Epidermal melanocyte (primary cell): ENCODE results near the gene DSG3.

Source experiments
- DNase-seq: peaks from one replicate; pipeline ENCODE4 v3.0.0; 2011; ENCODE audit warnings: low spot score; ENCODE audit not compliant: insufficient read length

The DSG3 gene

GRCh38 chr18:31447530-31448191 is at the start of gene DSG3:
Gene DSG3 (plus strand): TSS chr18:31447741. CDS start chr18:31447878, 137 bp downstream.
- no peak for DNase-seq

GRCh38 chr18:31398191-31398590 is 49.4 kb upstream of the DSG3 start:
- no peak for DNase-seq

GRCh38 chr18:31399306-31400032 is 48.1 kb upstream of the DSG3 start:
- no peak for DNase-seq

GRCh38 chr18:31401156-31402025 is 46.1 kb upstream of the DSG3 start:
- no peak for DNase-seq

GRCh38 chr18:31402026-31402373 is 45.5 kb upstream of the DSG3 start:
- no peak for DNase-seq

GRCh38 chr18:31403409-31403808 is 44.1 kb upstream of the DSG3 start:
- no peak for DNase-seq

GRCh38 chr18:31407649-31408048 is 39.9 kb upstream of the DSG3 start:
- no peak for DNase-seq

GRCh38 chr18:31409276-31409675 is 38.3 kb upstream of the DSG3 start:
- no peak for DNase-seq

GRCh38 chr18:31410716-31411483 is 36.6 kb upstream of the DSG3 start:
- DNase-seq, result no peak

- DNase-seq, result no peak
These were observed 34.4 kb upstream of the DSG3 start for GRCh38 chr18:31413137-31413536.

- DNase-seq, result no peak
These were observed 29.7 kb upstream of the DSG3 start for GRCh38 chr18:31417850-31418249.

- no peak for DNase-seq
These were observed 28.0 kb upstream of the DSG3 start for GRCh38 chr18:31419457-31419932.

- no peak for DNase-seq
These were observed 27.5 kb upstream of the DSG3 start for GRCh38 chr18:31420032-31420431.

- no peak for DNase-seq
These were observed 27.0 kb upstream of the DSG3 start for GRCh38 chr18:31420524-31420923.

GRCh38 chr18:31424383-31424988 is 23.1 kb upstream of the DSG3 start:
- no peak for DNase-seq

- DNase-seq, result no peak
These were observed 21.5 kb upstream of the DSG3 start for GRCh38 chr18:31426021-31426420.

- no peak for DNase-seq
These were observed 20.6 kb upstream of the DSG3 start for GRCh38 chr18:31426871-31427406.

GRCh38 chr18:31428211-31428610 is 19.3 kb upstream of the DSG3 start:
- no peak for DNase-seq

- DNase-seq, result no peak
These were observed 17.9 kb upstream of the DSG3 start for GRCh38 chr18:31429623-31430022.

GRCh38 chr18:31430072-31430471 is 17.5 kb upstream of the DSG3 start:
- DNase-seq, result no peak

- no peak for DNase-seq
These were observed 17.0 kb upstream of the DSG3 start for GRCh38 chr18:31430554-31430953.
